ENCODE results near the gene PMPCA.

PMPCA gene

GRCh38 chr9:136393531-136393930 is 16.9 kb upstream of the PMPCA start:
- in situ Hi-C loops (cut with MboI; ENCODE audit: low pct_unique_long_range_greater_than_20kb, low sequenced_read_pairs, unreplicated experiment) = no loop called here
- TF ChIP-seq CTCF (IDR thresholded peaks at IDR 0.05; ENCODE audit: extremely low read depth, insufficient read depth, missing control alignments) = no peak
- DNase-seq (ENCODE audit: low spot score) = no peak

GRCh38 chr9:136394312-136395019 is 16.0 kb upstream of the PMPCA start:
- in situ Hi-C loops (cut with MboI; ENCODE audit: low pct_unique_long_range_greater_than_20kb, low sequenced_read_pairs, unreplicated experiment) = no loop called here
- DNase-seq (ENCODE audit: low spot score) = no peak
- no peak for TF ChIP-seq CTCF (IDR thresholded peaks at IDR 0.05; ENCODE audit: extremely low read depth, insufficient read depth, missing control alignments)

- in situ Hi-C loops (cut with MboI; ENCODE audit: low pct_unique_long_range_greater_than_20kb, low sequenced_read_pairs, unreplicated experiment) = no loop called here
- TF ChIP-seq CTCF (IDR thresholded peaks at IDR 0.05; ENCODE audit: extremely low read depth, insufficient read depth, missing control alignments) = no peak
- DNase-seq (ENCODE audit: low spot score) = no peak
Observed at GRCh38 chr9:136395020-136395340, 15.5 kb upstream of the PMPCA start.

GRCh38 chr9:136395345-136396218 is 14.9 kb upstream of the PMPCA start:
- TF ChIP-seq CTCF (IDR thresholded peaks at IDR 0.05; ENCODE audit: extremely low read depth, insufficient read depth, missing control alignments) = no peak
- no peak for DNase-seq (ENCODE audit: low spot score)
- in situ Hi-C loops (cut with MboI; ENCODE audit: low pct_unique_long_range_greater_than_20kb, low sequenced_read_pairs, unreplicated experiment) = no loop called here

- in situ Hi-C loops (cut with MboI; ENCODE audit: low pct_unique_long_range_greater_than_20kb, low sequenced_read_pairs, unreplicated experiment) = no loop called here
- no peak for TF ChIP-seq CTCF (IDR thresholded peaks at IDR 0.05; ENCODE audit: extremely low read depth, insufficient read depth, missing control alignments)
- no peak for DNase-seq (ENCODE audit: low spot score)
Observed at GRCh38 chr9:136396219-136396515, 14.3 kb upstream of the PMPCA start.

GRCh38 chr9:136397643-136398042 is 12.8 kb upstream of the PMPCA start:
- in situ Hi-C loops (cut with MboI; ENCODE audit: low pct_unique_long_range_greater_than_20kb, low sequenced_read_pairs, unreplicated experiment) = no loop called here
- no peak for DNase-seq (ENCODE audit: low spot score)
- TF ChIP-seq CTCF (IDR thresholded peaks at IDR 0.05; ENCODE audit: extremely low read depth, insufficient read depth, missing control alignments) = no peak
